Bronchus fibroblast of lung (primary cell): ENCODE data around the gene MCAM. TPM values are rescaled to one million over a fixed set of nuclear protein-coding genes. Genes with fewer than 3 reads are reported as not detected.

Source experiments
- total RNA-seq: library from RNA; depleted of rRNA; stranded (reverse); fragments of >200 nt; gene quantifications from 2 replicates; pipeline ENCODE4 v1.2.3, GENCODE V29; 2015

MCAM gene, protein sequence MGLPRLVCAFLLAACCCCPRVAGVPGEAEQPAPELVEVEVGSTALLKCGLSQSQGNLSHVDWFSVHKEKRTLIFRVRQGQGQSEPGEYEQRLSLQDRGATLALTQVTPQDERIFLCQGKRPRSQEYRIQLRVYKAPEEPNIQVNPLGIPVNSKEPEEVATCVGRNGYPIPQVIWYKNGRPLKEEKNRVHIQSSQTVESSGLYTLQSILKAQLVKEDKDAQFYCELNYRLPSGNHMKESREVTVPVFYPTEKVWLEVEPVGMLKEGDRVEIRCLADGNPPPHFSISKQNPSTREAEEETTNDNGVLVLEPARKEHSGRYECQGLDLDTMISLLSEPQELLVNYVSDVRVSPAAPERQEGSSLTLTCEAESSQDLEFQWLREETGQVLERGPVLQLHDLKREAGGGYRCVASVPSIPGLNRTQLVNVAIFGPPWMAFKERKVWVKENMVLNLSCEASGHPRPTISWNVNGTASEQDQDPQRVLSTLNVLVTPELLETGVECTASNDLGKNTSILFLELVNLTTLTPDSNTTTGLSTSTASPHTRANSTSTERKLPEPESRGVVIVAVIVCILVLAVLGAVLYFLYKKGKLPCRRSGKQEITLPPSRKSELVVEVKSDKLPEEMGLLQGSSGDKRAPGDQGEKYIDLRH
- 177 and 195 TPM in 2 replicates for total RNA-seq

DNA sequence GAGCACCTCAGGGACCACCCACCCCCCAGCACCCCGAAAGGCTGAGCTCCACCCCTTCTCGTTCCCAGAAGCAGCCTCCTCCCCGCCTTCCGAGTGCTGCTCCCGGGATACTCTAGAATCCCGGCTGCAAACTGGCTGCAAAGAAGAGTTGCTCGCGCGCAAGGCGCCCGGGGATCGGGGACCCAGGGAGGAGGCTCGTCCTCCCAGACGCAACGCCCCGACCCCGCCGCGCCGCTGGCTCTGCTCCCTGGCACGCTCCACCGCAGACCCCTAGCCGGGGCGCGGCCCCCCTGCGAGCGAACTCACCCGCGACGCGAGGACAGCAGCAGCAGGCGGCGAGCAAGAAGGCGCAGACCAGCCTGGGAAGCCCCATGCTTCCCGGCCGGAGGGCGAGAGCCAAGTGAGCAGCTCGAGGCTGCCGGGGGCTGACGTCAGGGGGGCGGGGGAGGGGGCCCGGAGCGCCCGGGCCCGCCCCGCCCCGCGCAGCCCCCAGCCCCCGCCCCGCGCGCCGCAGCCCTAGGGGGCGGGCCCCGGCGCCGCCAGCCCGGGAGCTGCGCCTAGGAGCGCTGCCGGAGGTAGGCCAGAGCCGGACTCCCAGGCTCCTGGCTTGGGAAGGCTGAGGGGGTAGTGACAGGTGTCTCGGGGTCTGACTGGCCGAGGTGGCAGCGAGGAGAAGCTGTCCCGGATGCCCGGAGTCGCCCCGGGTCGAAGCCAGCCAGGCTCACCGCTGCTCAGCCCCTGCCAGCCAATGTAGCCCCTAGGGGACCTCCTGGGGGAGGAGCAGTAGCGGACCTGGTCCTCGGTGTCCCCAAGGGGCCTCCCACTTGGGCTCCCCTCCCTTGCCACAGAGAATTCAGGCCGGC is at the start of gene MCAM:
MCAM (minus strand) TSS at position 402 of the 863 bp plus-strand sequence; CDS start at position 373, 29 bp downstream.

DNA sequence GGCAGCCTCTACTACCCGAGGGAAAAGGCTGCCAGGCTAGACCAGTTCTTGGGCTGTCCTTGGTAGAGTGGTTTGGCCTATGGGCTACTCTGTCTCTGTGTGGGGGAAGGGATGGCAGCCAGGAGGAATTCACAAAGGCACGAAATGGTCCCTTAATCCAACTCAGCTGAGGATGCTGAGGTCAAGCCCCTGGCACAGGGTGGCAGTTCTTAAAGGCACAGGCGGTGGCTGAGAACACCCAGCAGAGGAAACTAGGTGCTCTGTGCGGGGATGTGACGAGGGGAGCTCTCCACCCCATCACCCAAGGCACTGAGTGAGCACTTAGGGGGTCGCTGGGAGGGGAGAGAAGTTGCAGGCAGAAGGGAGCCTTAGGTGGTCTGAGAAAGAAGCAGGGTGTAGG is 29.7 kb upstream of the MCAM start, which contains the start of gene MFRP:
MFRP (minus strand) TSS at position 101 of the 400 bp plus-strand sequence. CDS start 192 bp downstream, outside the sequence.

DNA sequence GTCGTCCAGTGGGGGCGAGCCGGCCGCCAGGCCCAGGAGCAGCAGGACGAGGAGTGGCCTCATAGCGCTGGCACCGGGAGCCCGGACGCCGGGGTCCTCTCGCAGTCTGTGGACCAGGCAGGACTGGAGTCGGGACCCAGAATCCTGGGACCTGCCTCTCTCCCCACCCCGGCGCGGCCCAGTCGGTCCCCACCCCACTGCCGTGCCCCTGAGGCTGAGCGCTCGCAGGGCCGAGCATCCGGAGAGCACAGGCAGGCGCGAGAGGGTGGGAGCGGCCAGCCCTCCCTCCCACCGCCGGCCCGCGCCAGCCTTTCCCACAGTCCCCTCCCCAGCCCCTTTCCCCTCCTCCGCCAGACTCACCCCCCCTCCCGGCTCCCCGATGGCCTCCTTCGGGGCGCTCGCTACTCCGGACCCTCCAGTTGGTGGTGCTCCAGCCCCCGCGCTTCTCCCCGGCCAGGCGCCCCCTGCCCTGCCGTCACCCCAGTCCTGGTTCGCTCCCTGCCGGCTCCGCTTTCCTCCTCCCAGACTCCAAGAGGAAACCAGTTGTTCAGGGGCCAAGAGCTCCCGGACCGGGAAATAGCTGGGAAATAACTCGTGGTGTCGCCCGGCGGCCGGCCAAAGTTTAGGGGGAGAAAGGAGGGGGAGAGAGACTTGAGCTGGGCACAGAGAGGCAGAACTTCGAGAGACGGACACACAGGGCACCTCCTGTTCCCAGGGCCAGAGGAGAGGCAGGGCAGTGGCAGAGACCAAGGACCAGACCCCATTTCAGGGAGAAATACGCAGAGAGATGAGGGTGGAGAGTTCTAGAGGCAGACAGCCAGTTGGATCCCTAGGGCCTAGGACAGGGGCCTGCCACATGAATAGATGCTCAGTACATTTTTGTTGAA is 23.6 kb upstream of the MCAM start, which contains the start of gene C1QTNF5:
C1QTNF5 (minus strand) TSS at position 549 of the 887 bp plus-strand sequence; CDS start at position 63, 486 bp downstream.

DNA sequence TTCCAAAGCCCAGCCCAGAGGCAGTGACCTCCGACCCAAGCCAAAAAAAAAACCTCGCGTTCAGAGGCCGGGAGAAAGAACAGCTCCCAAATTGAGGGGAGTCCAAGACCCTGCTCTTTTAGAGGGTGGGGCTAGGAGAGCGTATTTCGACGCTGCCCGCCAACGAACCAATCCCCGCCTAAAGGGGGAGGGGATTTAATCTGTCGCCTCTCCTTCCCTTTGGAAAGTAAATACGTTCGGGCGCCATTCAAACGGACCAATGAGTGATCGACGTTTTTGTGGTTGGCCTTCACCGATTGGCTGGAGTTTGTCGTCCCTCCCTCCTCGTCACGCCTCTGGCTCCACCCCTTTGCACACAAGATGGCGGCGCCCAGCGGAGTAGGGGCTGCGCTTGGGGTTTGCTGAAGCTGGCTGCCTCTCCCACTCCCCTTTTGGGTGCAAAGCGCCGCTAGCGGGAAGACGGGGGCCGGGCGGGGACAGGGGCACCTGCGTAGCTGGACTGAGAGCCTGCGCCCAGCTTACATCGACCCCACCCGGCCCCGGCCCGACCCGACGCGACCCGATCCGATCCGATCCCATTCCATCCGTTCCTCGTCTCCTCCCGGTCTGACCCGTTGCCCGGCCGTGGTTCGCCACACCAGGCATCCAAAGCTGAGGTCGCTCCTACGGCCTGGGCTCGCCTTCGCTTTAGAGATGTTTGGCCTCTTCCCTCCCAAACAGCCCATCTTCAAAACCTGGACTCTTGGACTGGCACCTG is 17.4 kb upstream of the MCAM start, which contains the start of gene RNF26:
RNF26 (plus strand) TSS at position 354 of the 757 bp plus-strand sequence. CDS start 596 bp downstream, outside the sequence.

Other genes starting within 250 kb of the MCAM start
- gene VPS11, start 249.3 kb downstream of the MCAM start, total RNA-seq, result 24.2 and 26.5 TPM in 2 replicates
- 26.2 and 35.4 TPM in 2 replicates for gene HMBS, start 232.2 kb downstream of the MCAM start, total RNA-seq
- gene DPAGT1, start 215.3 kb downstream of the MCAM start, total RNA-seq, result 34.1 and 40.0 TPM in 2 replicates
- 6.1 and 7.9 TPM in 2 replicates for gene C2CD2L, start 209.8 kb downstream of the MCAM start, total RNA-seq
- 11.8 and 12.0 TPM in 2 replicates for gene HINFP, start 195.6 kb downstream of the MCAM start, total RNA-seq
- gene ABCG4, start 168.1 kb downstream of the MCAM start, total RNA-seq, result 0.15 and 0.34 TPM in 2 replicates
- 13.5 and 15.1 TPM in 2 replicates for gene NLRX1, start 148.4 kb downstream of the MCAM start, total RNA-seq
- not detected in 2 replicates for gene NHERF4, start 131.7 kb downstream of the MCAM start, total RNA-seq
- 7.1 and 8.2 TPM in 2 replicates for gene CBL, start 110.8 kb downstream of the MCAM start, total RNA-seq
- 16.0 and 16.6 TPM in 2 replicates for gene RNF26, start 17.4 kb upstream of the MCAM start, total RNA-seq
- gene C1QTNF5, start 23.8 kb upstream of the MCAM start, total RNA-seq, result 7.1 and 7.6 TPM in 2 replicates
- not detected in 2 replicates for gene MFRP, start 29.6 kb upstream of the MCAM start, total RNA-seq
- 0.15 and 0.84 TPM in 2 replicates for gene USP2, start 64.6 kb upstream of the MCAM start, total RNA-seq
- gene THY1, start 106.0 kb upstream of the MCAM start, total RNA-seq, result 64.8 and 72.6 TPM in 2 replicates